SK-N-MC (cell line): Measurements from ENCODE around the gene ZNF554.

Experiments
- DNase-seq: peaks from one replicate; pipeline ENCODE4 v3.0.0-alpha.2; 2011; ENCODE audit warnings: low read depth, low spot score
- H3K27ac ChIP-seq: fragments of 200-600 bp; sonication (generic); 2 replicates; pipeline ENCODE4 v1.5.1; 2016; ENCODE audit warnings: mixed run types
- H3K36me3 ChIP-seq: fragments of 200-600 bp; sonication (generic); 2 replicates; pipeline ENCODE4 v1.6.1; 2017; ENCODE audit warnings: antibody characterized with exemption, low read length, mixed read lengths; ENCODE audit not compliant: insufficient read depth
- H3K4me3 ChIP-seq: fragments of 200-600 bp; sonication (generic); 2 replicates; pipeline ENCODE4 v1.5.1; 2016
- H3K9ac ChIP-seq: fragments of 200-600 bp; sonication (generic); 2 replicates; pipeline ENCODE4 v1.8.0; 2017; ENCODE audit warnings: mixed run types, mixed read lengths; ENCODE audit not compliant: insufficient read length
- H3K9me3 ChIP-seq: fragments of 200-600 bp; sonication (generic); 2 replicates; pipeline ENCODE4 v1.6.1; 2017; ENCODE audit warnings: low read depth, mild to moderate bottlenecking, antibody characterized with exemption, low read length, moderate library complexity, mixed read lengths
- EZH2 ChIP-seq: fragments of 200-600 bp; sonication (generic); IDR thresholded peaks from one replicate; pipeline ENCODE4 v1.6.1; 2017; ENCODE audit warnings: antibody characterized with exemption
- FOXP2 ChIP-seq: optimal IDR thresholded peaks from 2 replicates; pipeline ENCODE3; 2011; ENCODE audit warnings: mild to moderate bottlenecking, moderate library complexity; ENCODE audit not compliant: insufficient read depth; ENCODE audit errors: extremely low read length, control extremely low read depth
- POLR2AphosphoS5 ChIP-seq: IDR thresholded peaks from 2 replicates; pipeline ENCODE4 v1.6.1; 2012; ENCODE audit warnings: mild to moderate bottlenecking, low read depth, low read length, borderline replicate concordance

Gene ZNF554

GRCh38 chr19:2819540-2820111 lies at the start of gene ZNF554:
Gene ZNF554, plus strand, starts transcription at chr19:2819868. Its CDS starts 204 bp downstream, at chr19:2820072.
- Histone ChIP-seq H3K36me3 (no peaks in the 10 kb centered on the region), H3K27ac (no peak within 1 kb of the TSS), H3K9ac (peak within 1 kb of the TSS; percentile 82), H3K4me3 (peak within 1 kb of the TSS; percentile 89), H3K9me3 (no peaks in the 10 kb centered on the region)
- TF ChIP-seq EZH2 (no peak), POLR2AphosphoS5 (peak; percentile 77)
- DNase-seq = peak; percentile 78

GRCh38 chr19:2770055-2771013 lies 49.3 kb upstream of the ZNF554 start:
- no peak for TF ChIP-seq EZH2
- no peak for TF ChIP-seq FOXP2
- TF ChIP-seq POLR2AphosphoS5 = no peak
- Histone ChIP-seq H3K36me3 (peaks cover 11% of the 10 kb centered on the region; the same call in 1 of the 2 replicates), H3K9ac (no peak overlapping the region), H3K4me3 (no peak overlapping the region), H3K27ac (no peak overlapping the region), H3K9me3 (no peaks in the 10 kb centered on the region)
- DNase-seq = no peak

GRCh38 chr19:2771786-2772674 lies 47.6 kb upstream of the ZNF554 start:
- Histone ChIP-seq H3K4me3 (no peak overlapping the region), H3K36me3 (peaks cover under 1% of the 10 kb centered on the region; the same call in 1 of the 2 replicates), H3K9me3 (no peaks in the 10 kb centered on the region), H3K27ac (no peak overlapping the region), H3K9ac (no peak overlapping the region)
- no peak for TF ChIP-seq POLR2AphosphoS5
- TF ChIP-seq EZH2 = no peak
- TF ChIP-seq FOXP2 = no peak
- no peak for DNase-seq

- H3K9ac ChIP-seq = no peak overlapping the region
- H3K36me3 ChIP-seq = peaks cover 7% of the 10 kb centered on the region; the same call in 1 of the 2 replicates
- H3K27ac ChIP-seq = no peak overlapping the region
- no peak overlapping the region for H3K4me3 ChIP-seq
- no peak for TF ChIP-seq FOXP2
- TF ChIP-seq EZH2 = no peak
- no peak for TF ChIP-seq POLR2AphosphoS5
- H3K9me3 ChIP-seq = no peaks in the 10 kb centered on the region
- no peak for DNase-seq
Measured at GRCh38 chr19:2774083-2774679, 45.5 kb upstream of the ZNF554 start.

- no peak overlapping the region for H3K27ac ChIP-seq
- H3K36me3 ChIP-seq = peaks cover 9% of the 10 kb centered on the region; the same call in 1 of the 2 replicates
- H3K4me3 ChIP-seq = no peak overlapping the region
- no peaks in the 10 kb centered on the region for H3K9me3 ChIP-seq
- DNase-seq = no peak
- no peak overlapping the region for H3K9ac ChIP-seq
- no peak for TF ChIP-seq POLR2AphosphoS5
- TF ChIP-seq EZH2 = no peak
- TF ChIP-seq FOXP2 = no peak
Measured at GRCh38 chr19:2774953-2775555, 44.6 kb upstream of the ZNF554 start.

- no peaks in the 10 kb centered on the region for H3K9me3 ChIP-seq
- no peak for DNase-seq
- no peak overlapping the region for H3K27ac ChIP-seq
- peaks cover 9% of the 10 kb centered on the region; the same call in 1 of the 2 replicates for H3K36me3 ChIP-seq
- no peak overlapping the region for H3K9ac ChIP-seq
- TF ChIP-seq FOXP2 (no peak), EZH2 (no peak), POLR2AphosphoS5 (no peak)
- H3K4me3 ChIP-seq = no peak overlapping the region
Measured at GRCh38 chr19:2775556-2776430, 43.9 kb upstream of the ZNF554 start.
